NCI-H2227 (cell line): ENCODE data around the gene SART1.
"Not testable (repeated sequence)": the region's sequence is repeated elsewhere in the genome, so short reads cannot be mapped to it uniquely, and the experiment has no call there.

Experiments
- DNase-seq: peaks from one replicate; lab custom pipeline; 2025; ENCODE audit not compliant: unreplicated experiment; lab: John Stamatoyannopoulos, UW

SART1 gene

DNA sequence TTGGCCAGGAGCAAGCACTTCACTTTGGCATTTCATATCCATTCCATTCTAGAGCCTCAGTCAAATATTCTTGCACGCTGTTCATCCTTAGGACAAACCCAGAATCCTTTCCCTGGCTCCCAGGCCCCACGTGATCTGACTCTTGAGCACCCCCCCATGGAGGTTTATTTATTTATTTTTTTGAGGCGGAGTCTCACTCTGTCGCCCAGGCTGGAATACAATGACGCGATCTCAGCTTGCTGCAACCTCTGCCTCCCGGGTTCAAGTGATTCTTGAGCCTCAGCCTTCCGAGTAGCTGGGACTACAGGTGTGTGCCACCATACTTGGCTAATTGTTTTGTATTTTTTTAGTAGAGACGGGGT, 29.0 kb upstream of the SART1 start:
- DNase-seq = peak; percentile 78

DNA sequence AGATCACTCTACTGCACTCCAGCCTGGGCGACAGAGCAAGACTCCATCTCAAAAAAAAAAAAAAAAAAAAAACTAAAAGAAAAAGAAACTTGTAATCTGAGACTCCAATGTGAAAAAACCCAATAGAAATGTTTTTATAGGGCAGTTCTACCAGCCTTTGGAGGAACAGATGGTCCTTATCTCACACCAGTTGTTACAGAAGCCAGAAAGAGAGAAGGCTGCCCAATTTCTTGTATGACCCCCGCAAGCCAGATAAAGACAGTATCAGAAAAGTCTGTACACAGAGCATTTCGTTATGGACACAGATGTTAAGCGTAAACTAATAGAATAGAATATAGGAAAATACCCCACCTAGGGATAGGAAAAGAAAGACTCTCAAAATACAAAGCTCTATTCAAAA, 27.5 kb upstream of the SART1 start:
- DNase-seq = no peak

DNA sequence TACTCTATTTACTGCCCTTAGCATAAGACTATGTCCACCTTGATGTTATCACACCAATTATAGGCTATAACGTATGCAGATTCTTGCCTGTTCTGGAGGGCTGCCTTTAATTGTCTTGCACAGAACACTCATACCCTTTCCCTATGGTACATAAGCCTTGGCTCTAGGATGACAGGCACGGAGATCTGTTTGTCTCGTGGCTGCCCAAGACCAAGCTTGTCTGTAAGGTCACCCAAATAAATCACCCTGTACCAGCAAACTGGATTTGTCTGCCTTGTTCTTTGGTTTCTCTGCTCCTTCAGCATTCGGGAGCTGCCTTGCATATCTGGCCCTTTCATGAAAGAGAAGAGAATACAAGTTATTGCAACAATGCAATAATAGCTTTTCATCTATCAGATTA, 23.8 kb upstream of the SART1 start:
- no peak for DNase-seq

DNA sequence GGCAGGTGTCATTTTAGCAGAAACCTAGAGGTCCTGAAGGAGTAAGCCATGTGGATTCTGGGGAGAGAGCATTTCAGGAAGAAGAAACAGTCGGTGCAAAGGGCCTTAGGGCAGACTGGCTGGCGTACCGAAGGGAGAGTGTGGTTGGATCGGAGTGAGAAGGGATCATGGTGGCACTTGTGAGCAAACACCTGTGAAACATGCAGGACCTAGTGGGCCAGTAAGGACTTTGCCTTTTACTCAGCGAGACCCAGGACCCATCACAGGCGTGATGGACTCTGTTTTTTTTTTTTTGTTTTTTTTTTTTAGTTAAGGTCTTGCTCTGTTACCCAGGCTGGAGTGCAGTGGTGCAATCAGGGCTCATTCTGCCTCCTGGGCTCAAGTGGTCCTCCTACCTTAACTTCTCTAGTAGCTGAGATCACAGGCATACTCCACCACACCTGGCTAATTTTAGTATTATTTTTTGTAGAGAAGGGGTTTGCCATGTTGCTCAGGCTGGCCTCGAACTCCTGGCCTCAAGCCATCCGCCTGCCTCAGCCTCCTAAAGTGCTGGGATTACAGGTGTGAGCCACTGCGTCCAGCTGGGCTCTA, 19.7 kb upstream of the SART1 start:
- DNase-seq = no peak

DNA sequence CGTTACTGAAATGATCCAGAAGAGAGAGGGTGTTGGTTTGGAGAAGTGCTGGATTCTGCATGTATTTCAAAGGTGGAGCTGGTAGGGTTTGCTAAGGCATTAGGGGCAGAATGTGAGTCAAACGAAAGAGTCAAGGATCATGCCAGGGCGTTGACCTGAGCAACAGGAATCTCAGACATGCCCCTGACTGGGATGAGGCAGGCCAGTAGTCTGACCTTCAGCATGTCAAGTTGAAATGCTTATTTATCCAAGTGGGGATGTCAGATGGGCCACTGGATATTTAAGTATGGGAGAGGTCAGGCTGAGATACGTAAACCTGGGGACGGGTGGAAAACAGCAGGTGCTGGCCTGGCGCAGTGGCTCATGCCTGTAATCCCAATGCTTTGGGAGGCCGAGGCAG, 19.0 kb upstream of the SART1 start:
- no peak for DNase-seq

DNA sequence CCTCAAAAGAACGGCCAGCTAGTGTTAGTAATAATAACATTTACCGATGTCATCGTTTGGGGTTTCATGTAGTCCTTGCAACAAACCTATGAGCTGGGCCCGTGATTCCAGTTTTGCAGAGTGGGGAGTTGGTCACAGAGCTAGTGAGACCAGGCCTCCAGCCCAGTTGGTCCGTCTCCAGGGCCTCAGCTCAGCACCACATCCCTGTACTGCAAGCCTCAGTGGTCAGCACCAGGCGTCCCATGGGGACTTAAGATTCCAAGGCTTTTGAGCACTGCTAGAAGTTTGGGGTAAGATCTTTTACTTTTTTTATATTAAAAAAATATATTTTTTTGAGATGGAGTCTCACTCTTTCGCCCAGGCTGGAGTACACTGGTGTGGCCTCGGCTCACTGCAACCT, 17.3 kb upstream of the SART1 start:
- DNase-seq = no peak

DNA sequence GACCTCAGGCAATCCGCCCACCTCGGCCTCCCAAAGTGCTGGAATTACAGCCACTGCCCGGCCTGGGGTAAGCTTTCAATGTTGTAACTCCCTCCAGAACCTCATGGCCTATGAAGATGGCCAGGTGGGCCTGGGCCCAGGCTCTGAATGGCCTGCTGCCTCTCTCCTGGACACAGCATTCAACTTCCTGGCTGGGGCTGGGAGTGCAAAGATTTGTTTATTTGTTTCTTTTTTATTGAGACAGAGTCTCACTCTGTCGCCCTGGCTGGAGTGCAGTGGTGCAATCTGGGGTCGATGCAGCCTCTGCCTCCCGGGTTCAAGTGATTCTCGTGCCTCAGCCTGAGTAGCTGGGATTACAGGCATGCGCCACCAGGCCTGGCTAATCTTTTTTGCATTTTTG, 16.8 kb upstream of the SART1 start:
- DNase-seq = no peak

DNA sequence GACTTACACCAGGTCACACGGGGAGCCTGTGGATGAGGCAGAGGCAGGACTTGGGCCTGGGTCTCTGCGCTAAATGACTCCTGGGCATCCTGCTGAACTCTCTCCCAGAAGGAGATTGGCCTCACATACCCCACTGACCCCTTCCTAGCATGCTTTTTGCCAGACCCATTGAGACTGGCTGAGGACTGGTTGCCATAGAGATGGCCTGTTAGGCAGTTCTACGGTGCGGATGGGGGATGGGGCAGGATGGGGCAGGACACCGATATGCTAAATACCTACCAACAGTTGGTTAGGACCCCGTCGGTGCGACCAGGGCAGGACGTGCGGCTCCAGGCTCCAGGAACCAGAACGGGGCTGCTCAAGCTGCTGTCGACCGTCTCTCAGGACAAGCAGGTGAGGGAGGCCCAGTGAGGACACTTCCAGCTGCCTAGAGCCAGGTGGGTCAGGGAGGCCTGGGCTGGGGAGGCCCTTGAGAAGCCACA, 16.1 kb upstream of the SART1 start, which contains the start of gene TSGA10IP:
TSS of gene TSGA10IP (plus strand) at position 51 of the 482 bp plus-strand sequence. CDS start at position 247, 196 bp downstream.
- DNase-seq = no peak

DNA sequence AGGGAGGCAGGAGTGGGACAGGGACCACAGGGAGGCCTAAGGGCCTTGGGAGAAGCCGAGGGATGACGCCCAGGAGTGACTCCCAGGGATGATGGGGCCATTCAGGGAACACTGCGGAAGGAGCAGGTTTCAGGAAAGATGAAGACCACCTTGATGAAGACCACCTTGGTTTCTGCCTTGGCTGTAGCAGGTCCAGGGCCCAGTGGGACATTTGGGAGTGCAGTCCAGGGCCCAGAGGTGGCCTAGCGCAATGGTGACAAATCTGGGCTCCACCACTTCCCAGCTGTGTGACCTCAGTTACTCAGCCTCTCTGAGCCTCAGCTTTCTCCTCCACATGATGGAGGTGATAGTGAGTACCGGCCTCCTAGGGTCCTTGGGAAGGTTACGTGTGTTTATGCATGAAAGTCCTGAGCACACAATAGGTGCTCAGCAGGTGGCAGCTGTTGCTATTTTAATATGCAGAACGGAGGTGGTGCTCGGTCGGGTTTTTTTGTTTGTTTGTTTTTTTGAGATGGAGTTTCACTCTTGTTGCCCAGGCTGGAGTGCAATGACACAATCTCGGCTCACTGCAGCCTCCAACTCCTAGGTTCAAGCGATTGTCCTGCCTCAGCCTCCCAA, 15.5 kb upstream of the SART1 start:
- DNase-seq = no peak

DNA sequence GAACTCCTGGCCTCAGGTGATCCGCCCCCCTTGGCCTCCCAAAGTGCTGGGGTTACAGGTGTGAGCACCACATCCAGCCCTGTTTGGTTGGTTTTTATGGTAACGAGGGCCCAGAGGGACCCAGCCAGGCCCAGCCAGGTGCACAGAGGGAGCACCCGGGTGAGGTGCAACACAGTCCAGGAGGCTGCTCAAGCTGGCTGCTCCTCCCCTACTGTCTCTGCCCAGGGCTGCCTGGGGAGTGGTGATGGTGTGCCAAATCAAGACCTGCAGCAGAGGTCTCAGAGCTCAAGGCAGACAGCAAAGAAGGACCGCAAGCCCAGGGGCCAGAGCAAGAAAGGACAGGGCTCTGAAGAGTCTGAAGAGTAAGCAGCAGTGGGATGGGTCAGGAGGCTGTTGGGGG, 14.9 kb upstream of the SART1 start:
- DNase-seq = no peak

DNA sequence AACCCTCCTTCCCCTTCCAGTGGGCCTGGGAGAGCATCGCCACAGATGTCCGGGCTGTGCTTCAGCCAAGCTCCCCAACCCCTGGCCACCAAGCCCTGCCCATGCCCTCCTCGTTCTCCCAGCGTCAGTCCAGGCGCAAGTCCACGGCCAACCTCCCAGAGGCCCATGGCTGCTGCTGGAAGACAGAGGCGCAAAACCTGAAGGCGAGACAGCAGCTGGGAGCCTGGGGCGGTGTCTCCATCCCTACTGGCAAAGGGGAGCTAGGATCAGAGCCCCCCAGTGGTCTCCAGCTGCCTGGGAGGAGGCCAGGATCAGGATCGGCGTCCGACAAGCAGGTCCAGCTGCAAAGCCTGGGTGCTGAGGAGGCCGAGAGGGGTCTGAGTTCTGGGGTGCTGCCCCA, 14.4 kb upstream of the SART1 start:
- no peak for DNase-seq

DNA sequence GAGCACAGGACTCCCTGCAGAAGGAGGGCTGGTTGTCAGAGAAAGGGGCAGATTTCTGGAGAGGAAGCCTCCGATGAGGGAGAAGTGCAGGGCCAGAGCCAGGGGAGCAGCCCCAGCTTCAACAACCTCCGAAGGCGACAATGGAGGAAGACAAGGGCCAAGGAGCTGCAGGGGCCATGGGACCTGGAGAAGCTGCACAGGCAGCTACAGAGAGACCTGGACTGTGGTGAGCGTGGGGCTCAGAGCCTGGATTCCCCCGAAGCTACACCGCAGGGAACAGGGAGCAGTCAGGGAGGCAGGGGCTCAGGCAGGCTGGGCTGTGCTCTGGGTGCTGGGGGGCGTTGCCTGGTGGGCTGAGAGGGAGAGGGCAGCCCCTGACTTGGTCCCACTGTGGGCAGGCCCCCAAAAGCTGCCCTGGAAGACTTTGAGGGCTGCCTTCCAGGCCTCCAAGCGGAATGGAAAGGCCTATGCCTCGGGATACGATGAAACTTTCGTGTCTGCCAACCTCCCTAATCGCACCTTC, 13.9 kb upstream of the SART1 start:
- DNase-seq = no peak

DNA sequence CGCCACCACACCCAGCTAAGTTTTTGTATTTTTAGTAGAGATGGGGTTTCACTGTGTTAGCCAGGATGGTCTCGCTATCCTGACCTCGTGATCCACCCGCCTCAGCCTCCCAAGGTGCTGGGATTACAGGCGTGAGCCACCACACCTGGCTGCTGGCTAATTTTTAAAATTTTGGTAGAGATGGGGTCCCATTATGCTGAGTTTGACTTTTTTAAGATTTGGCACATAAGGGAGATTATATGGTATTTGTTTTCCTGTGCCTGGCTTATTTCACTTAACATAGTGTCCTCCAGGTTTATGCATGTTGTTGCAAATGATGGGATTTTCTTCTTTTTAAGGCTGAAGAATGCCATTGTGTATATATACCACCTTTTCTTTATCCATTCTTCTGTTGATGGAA, 10.8 kb upstream of the SART1 start:
- not testable (repeated sequence) for DNase-seq

DNA sequence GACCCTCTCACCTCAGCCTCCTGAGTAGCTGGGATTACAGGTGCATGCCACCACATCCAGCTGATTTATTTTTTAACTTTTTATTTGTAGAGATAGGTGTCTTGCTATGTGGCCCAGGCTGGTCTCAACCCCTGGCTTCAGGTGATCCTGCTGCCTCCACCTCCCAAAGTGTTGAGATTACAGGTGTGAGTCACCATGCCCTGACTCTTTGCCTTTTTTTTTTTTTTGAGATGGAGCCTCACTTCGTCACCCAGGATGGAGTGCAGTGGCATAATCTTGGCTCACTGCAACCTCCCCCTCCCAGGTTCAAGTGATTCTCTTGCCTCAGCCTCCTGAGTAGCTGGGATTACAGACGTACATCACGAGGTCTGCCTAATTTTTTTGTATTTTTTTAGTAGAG, 9.9 kb upstream of the SART1 start:
- DNase-seq = not testable (repeated sequence)

DNA sequence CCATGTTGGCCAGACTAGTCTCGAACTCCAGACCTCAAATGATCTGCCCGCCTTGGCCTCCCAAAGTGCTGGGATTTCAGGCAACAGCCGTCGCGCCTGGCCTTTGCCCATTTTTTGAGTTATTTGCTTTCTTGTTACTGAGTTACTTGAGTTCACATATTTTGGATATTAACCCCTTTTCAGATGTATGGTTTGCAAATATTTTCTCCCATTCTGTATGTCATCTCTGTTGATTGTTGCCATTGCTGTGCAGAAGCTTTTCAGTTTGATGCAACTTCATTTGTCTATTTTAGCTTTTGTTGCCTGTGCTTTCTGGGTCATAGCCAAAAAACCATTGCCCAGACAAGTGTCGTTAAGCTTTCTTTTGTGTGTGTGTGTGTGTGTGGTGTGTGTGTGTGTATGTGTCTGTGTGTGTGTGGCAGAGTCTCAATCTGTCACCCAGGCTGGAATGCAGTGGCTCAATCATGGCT, 9.4 kb upstream of the SART1 start:
- no peak for DNase-seq

DNA sequence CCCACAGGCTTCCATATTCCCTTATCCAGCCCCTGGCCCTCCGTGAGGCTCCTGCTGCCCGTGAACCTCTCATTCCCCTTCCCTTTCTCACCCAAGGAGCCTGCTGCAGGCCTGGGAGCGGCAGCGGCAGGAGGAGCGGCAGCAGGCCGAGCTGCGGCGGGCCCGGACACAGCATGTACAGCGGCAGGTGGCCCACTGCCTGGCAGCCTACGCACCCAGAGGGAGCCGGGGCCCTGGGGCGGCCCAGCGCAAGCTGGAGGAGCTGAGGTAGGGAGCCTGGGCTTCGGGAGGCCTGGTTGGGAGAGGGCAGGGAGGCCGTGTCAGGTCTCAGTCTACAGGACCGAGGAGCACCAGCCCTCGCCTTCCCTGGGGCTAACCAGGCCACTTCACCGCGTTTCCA, 8.1 kb upstream of the SART1 start:
- DNase-seq = no peak

DNA sequence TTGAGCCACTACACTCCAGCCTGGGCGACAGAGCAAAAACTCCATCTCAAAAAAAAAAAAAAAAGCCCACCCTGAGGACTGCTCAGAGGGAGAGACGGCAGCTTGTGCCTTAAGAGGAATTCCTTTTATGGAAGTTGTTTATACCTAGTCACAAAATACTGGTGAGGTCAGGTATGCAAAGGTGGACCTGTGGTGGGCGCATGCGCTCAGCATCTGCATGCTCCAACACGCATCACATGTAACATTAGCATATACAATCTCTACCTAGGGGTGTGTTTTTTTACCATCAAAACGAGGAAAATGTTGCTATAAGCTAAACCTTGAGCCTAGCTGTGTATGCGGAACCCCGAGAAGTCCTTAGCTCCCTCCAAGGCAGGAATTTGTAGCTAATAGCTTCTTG, 6.8 kb upstream of the SART1 start:
- no peak for DNase-seq

DNA sequence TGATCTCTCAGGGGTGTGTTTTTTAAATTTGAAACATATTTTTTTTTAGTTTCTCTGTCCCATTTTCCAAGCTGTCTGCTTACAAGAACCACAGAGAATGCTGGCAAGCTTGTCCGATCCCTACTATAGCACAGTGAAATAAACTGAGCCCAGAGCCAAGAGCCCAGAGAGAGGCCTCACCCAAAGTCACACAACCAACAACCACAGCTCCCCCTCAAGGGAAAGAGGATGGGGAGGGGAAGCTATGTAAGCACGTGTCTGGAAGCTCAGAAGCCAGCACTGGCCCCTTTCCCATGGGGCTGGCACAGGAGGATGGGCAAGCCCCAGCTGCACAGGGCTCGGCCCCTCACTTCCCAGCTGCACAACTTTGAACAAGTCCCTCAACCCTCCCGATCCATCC, 3.2 kb upstream of the SART1 start:
- DNase-seq = no peak

DNA sequence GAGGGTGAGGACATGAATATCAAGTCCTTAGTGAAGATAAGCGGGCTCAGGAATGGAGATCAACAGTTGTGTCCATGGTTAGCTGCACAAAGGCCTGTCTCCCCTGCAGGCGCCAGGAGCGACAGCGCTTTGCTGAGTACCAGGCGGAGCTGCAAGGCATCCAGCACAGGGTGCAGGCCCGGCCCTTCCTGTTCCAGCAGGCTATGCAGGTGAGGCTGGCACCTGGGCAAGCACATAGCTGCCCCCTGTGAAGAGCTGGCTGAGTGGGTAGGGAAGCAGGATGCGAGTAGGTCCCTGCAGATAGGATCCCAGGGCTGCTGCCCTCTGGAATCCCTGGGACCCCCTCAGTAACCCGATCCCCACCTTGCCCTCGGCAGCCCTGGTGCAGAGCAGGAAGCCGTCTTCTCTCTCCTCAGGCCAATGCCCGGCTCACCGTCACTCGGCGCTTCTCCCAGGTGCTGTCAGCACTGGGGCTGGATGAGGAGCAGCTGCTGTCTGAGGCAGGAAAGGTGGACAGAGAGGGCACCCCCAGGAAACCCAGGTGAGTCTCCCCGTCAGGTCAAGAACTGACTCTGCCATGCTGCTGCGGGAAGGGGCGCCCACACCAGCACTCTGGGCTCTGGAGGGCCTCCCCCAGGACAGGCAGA, 2.6 kb upstream of the SART1 start:
- no peak for DNase-seq

DNA sequence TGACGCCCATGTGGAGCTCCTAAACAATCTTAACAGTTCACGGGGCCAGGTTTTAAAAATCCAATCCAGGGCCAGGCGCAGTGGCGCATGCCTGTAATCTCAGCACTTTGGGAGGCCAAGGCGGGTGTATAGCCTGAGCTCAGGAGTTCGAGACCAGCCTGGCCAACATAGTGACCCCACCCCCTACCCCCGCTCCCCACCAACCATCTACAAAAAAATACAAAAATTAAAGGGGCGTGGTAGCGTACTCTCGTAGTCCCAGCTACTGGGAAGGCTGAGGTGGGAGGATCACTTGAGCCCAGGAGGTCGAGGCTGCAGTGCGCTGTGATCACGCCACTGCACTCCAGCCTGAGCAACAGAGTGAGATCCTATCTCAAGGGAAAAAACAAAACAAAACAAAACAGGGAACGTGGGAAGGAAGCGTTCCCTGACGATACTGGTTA, 689 bp upstream of the SART1 start:
- DNase-seq = peak; percentile 58

DNA sequence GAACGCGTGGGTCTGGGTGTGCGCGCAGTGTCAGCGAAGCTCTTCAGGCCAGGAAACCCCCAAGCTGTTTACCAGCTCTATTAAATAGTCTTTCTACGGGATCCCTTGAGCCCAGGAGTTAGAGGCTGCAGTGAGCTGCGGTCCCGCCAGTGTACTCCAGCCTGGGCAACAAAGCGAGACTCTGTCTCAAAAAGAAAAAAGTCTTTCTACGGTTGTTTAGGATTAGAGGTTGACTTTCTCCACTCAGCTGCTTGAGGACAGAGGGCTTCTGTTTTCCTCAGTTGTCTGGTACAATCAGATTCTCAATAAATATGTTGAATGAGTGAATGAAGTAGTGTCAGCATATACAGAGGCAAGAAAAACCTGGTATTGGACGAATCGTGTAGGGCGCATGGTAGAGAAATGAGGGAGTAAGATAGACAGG, 619 bp downstream of the SART1 start:
- no peak for DNase-seq

DNA sequence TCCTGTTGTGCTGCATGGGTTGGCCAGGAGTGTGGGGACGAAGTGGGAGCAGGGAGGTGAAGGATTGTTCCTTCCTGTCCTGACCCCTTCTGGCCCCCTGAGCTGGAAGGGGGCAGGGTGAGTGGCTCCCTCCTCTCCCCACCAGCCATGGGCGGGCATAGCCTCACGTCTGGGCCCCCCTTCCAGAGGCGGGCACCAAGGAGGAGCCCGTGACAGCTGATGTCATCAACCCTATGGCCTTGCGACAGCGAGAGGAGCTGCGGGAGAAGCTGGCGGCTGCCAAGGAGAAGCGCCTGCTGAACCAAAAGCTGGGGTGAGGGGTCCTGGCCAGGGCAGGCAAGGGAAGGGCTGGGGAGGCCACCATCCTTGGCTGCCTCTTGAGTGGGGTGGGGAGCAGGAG, 3.4 kb downstream of the SART1 start:
- DNase-seq = no peak
